Activated naive CD4-positive, alpha-beta T cell treated with anti-CD3 and anti-CD28 coated beads, Interleukin-2, amount 50 U/mL, for 16 hours (primary cell): ENCODE data around the gene HCFC2.
"Not testable (repeated sequence)": the region's sequence is repeated elsewhere in the genome, so short reads cannot be mapped to it uniquely, and the experiment has no call there.

ENCODE experiments used
- DNase-seq: peaks from one replicate; pipeline ENCODE4 v3.0.0-alpha.2; 2020

The HCFC2 gene

DNA sequence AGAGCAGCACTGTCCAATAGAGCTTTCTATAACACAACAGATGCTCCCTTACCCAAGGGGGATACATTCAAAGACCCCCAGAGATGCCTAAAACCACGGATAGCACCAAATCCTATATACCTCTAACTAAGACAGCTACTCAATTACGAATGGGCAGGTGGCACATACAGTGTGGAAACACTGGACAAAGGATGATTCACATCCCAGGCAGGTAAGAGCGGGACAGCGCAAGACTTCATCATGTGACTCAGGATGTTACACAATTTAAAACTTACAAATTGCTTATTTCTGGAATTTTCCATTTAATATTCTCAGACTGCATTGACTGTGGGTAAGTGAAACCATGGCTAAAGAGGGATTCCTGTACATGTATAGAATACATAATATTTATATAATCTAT lies 5.5 kb upstream of the HCFC2 start:
- DNase-seq = no peak

DNA sequence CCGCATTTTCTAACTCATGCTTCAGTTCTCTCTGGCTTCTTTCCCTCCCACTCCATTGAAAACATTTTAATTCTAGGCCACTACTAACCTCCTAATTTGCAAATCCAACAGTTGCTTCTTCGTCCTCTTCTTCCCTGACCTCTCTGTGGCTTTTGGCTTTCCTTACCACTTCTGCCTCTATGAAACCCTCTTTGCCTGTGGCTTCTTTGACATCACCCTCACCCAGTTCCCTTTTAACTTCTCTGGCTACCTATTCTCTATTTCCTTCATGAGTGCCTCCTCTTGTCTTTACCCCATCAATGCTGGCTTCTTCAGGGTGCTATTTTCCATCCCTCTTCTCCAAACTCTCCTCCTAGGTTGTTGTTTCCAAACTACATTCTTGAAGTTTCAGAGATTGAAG lies 4.4 kb upstream of the HCFC2 start:
- DNase-seq = no peak

DNA sequence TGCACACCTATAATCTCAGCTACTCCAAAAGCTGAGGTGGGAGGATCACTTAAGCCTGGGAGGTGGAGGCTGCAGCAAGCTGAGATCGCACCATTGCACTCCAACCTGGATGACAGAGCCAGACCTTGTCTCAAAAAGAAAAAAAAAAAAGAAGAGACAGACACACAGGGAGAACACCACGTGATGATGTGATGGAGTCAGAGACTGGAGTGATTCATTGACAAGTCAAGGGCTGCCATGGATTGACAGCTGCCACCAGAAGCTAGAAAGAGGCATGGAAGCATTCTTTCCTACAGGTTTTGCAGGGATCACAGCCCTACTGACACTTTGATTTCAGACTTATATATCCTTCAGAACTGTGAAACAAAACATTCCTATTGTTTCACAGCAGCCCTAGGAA lies 3.5 kb upstream of the HCFC2 start:
- DNase-seq = no peak

DNA sequence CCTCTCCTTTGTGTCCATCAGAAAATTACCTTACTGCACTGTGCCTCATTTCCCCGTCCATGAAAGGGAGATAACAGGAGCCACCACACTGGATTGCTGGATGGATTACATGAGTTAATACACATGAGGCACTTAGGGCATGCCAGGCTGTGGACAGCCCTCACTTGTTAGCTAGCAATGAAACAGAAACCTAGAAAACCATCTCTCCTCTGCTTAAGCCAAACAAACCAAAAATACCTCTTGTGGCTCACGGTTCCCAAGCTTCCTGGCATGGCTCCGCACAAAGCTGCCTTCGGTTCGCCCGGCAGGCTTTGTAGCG lies 660 bp upstream of the HCFC2 start:
- DNase-seq = no peak

DNA sequence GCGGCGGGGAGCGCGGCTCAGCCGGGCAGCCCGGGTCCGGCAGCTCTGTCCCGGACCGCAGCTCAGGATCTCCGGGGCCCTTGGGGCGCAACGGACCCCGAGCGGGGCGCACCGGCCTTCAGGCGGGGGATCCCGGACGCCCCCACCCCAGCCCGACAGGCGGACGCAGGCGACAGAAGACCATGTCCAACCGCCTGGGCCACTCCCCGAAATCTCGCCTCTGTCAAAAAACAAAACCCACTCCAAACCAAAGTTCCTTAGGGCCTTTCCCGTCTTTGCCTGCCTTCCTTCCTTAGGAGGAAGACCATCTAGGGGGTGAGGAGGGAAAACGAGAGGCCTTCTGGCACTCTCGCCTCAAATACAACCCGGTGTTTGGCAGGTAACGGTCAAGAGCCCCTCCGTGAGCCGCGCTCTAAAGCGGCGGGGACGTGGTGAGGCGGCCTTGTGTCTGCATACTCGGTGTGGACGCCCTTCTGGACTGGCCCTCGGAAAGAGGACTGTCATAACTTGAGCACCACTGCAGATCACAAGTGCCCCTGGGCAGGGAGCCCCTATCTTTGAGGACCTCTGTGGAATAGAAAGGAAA lies 604 bp downstream of the HCFC2 start:
- DNase-seq = no peak

DNA sequence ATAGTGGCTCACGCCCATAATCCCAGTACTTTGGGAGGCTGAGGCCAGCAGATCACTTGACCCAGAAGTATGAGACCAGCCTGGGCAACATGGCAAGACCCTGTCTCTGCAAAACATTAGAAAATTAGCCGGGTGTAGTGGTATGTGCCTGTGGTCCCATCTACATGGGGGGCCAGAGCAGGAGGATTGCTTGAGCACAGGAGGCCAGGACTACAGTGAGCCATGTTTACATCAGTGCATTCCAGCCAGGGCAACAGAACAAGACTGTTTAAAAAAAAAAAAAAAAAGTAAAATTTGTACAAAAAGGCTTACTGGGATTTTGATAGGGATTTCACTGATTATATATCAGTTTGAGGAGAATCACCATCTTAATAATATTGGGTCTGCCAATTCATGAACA lies 7.8 kb downstream of the HCFC2 start:
- no peak for DNase-seq

DNA sequence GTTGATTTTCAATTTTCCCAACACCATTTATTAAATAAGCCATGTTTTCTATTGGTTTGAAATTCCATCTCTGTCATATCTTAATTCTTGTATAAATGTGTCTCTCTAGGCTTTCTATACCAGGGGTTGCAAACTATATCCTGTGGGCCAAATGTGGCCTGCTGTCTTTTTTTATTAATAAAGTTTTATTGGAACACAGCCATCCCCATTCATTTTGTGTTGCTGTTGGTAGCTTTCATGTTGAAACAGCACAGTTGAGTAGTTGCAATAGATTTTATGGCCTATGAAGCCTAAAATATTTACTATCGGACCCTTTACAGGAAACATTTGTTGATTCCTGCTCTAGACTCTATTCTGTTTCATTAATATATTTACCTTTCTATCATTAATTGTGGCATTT lies 9.4 kb downstream of the HCFC2 start:
- no peak for DNase-seq

DNA sequence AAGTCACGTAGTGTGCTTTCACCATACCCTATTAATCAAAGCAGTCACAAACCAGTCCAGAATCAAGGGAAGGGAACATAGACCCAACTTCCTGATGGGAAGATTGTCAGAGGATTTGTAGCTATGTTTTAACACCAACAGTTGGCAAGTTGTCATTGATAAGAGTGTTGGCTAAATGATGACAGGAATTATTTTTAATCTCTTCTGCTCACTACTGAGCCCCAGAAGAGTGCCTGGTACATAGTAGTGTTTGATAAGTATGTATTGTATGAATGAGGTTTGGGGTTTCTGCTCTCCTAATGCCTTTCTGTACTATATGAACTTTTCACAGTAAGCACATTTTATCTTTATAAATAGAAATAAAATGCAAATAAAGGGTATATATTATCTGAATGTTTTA lies 14.7 kb downstream of the HCFC2 start:
- DNase-seq = no peak

DNA sequence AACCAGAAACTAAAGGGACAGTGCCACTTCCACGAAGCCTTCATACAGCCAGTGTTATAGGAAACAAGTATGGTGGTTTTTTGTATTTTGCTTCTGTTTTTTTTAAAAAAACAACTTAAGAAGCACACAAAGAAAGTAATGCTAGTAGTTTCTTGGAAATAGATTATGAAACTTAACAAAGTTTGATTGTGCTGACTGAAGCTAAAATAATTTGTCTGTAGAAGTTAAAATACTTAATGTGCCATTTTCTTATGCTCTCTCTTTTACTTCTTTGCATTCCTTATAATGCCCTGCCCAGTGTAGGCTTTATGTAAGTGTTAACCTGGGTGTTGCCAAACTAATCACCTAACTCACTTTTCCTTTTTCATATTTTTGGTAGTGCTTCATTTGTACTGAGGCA lies 16.4 kb downstream of the HCFC2 start:
- no peak for DNase-seq

DNA sequence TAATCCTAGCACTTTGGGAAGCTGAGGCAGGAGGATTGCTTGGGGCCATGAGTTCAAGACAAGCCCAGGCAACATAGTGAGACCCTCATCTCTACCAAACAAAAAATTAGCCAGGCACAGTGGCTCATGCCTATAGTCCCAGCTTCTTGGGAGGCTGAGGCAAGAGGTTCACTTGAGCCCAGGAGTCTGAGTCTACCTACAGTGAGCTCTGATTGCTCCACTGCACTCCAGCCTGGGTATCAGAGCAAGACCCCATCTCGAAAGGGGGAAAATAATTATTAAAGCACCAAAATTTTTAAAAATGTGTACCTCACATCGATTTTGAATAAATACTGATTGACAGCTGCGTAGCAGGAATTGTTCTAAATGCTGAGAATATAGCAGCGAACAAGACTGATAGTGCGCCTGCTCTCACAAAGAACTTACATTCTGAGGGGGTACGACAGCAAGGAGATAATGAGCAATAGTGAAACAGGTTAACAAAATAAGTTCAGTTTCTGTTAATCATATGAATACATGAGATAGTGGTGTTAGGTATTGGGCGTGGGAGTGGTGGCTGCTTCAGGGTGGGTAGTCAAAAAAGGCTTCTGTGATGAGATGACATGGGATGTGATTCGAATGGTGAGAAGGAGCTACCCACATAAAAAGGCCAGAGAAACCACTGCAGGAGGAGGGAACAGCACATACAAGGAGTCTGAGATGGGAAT lies 19.6 kb downstream of the HCFC2 start:
- peak; percentile 31 for DNase-seq

DNA sequence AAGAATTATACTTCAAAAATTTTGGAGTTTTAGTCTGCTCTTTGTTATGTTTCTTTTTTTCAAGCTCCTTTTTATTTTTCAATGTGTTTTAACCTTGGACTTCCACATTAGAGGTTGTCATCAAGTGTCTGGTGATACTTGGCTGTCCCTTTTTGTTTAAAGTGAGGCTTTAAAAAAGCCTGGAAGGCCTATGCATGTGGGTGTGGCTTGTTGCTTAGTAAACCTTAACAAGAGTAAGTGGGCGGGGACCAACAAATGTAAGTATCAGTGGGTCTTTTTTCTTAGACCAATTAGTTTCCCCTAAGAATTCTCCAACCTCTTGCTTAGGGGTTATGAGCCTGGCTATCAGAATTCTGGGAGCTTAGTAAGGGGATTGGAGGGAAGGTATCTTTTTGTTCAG lies 26.4 kb downstream of the HCFC2 start:
- DNase-seq = no peak

DNA sequence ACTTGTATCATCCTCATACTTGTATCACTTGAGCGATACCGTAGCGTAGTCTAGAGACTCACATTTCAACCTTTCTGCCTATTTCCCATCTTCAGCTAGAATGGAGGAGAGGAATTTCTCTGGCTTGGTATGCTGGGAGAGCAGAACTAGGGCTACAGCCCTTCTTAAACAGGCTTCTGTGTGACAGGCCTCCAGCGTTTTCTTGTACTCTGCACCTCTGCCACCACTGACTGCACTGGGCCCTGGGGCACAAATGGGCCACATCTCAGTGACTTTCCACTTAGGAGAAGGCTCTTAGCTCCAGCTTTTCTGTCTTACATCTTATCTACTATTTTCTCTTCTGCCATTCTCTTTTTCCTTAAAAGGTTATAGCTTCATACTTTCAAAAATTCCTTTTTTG lies 26.8 kb downstream of the HCFC2 start:
- DNase-seq = no peak

DNA sequence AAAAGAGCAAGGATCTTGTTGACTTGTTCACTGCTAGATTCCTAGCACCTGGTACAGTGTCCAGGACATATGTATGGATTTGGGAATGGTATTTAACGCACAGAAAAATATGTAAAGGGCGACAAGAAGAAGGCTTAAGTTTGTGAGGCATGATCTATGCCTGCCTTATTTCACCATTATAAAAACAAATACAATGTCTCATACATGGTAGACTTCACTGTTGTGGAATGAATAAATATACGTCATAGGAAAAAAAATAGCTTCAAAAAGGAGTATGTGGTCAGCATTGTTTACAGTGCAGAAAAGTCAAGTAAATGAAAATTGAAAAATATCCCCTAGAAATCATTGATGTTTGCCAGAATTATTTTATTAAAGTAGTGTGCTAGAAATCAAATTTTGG lies 30.0 kb downstream of the HCFC2 start:
- DNase-seq = no peak

DNA sequence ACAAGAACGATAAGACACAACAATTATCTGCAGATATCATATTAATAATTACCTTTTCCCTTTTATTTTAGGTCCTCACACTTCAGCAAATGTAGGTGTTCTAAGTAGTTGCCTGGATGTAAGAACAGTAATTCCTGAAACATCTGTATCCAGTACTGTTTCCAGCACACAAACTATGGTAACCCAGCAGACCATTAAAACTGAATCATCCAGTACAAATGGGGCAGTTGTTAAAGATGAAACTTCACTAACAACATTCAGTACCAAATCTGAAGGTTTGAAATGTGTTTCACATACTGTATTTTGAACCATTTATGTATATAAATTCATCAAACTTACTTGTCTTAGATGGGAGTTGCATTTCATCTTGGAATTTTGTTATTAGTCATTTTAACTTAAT lies 31.0 kb downstream of the HCFC2 start:
- no peak for DNase-seq

DNA sequence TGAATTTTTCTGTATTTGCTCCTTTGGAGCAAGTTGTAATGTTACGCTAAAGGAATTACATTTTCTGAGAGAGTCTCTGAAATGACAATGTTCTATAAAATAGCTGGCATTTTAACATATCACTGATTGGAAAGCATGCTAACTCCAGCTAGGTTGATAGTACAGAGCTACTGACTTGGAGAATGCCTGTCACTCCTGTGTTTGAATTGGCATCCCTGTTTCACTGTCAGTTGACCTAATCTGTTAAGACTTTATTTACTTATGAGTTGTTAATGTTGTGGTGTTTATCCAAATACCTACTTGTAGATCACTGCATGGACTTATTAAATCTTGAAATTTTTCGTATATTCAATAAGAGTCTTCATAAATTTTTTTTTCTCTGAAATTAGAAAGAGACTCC lies 33.6 kb downstream of the HCFC2 start:
- no peak for DNase-seq

DNA sequence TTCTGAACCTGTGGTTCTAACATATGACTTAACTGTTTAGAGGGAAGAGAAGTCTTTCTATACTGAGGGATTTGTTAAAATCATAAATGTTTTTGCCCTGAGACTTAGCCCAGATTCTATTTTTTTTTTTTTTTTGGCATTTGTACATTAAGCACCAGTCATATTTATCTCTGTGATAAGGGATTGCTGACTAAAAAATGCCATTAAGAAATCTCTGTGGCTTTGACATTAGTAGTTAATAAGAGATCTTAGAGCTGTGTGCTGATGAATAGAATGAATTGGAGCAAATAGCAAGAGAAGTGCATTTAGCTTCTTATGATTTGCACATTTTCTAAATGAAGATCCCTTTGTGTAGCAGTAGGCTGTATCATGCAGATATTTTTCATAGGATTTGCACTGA lies 41.1 kb downstream of the HCFC2 start:
- no peak for DNase-seq

DNA sequence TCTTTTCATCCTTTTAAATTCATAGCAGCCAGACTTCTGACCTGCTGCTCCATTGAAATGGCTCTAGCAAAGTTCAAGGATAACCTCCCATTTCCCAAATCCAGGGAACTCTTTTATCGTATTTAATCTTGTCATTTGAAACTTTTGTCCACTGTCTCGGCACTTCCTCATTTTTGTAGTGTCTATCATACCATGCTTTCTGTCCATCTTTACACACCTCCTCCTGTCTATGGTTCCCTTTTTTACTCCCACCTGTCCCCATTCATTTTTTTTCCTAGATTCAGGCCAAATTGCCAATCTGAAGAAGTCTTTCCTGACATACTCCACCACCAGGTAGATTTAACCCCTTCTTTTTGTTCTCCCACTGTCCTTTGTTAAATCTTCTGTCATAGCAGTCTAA lies 42.6 kb downstream of the HCFC2 start:
- no peak for DNase-seq

DNA sequence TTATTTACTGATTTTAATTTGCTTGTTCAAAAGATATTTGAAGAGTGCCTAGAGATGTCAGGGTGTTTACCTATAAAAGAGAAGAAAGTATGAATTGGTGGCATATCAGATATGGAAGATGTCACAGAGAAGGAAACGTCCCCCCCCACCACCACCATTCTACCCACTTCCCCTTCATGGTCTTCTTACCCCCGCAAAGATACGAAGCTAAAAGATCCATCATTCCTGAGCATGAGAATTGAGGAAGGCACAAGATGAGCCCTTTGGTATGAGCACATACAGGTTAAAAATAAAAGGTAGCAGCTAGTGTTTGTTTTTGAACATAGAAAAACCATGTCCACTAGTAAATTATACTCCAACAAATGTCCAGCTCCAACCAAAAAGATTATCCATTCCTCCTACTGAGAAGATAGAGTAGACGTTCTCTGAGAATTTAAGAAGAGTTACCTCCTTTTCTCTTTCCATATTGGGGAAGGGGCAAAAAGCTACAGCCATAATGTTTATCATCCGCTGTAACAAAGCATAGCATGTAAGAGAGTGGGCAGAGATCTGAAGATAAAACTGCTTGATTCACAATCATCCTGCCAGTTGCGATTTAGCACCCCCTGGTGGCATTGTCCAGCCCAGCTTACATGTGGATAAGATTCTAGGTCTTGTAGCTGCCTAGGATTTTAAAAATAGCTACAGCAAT lies 44.6 kb downstream of the HCFC2 start:
- peak; percentile 89 for DNase-seq

DNA sequence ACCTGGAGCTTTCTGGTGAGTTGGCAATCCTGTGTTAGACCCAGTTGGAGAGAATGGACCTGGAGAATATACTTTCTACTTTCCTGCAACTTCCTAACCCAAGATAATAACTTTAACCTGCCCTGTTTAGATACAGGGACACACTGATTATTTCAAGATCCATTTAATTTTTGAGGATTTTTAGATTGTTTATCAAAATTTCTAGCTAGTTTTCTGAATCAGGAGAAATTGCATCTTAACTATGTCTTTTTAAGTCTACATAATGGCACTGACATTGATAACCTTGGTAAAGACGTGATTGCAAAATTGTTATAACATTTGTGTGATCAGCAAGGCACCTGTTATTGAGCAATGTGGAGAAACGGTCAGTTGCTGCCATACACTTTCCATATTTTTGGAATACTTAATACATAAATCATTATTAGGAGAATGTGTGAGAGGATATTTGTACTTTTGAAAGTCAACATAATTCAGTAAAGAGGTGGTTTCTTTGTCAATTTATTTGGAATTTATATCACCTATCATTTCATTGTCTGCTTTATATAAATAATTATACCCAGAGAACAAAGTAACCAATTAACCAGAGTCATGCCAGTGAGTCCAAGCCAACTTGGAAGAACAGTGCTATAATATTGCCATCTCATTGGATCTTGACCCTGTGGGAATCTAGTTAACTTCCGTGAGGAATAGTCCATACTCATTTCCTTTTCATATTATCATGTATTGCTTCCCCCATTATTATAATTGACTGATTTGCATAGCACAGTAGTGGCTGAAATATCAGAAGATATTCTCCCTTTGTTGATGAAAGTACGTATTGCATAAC lies 45.3 kb downstream of the HCFC2 start:
- DNase-seq = no peak

DNA sequence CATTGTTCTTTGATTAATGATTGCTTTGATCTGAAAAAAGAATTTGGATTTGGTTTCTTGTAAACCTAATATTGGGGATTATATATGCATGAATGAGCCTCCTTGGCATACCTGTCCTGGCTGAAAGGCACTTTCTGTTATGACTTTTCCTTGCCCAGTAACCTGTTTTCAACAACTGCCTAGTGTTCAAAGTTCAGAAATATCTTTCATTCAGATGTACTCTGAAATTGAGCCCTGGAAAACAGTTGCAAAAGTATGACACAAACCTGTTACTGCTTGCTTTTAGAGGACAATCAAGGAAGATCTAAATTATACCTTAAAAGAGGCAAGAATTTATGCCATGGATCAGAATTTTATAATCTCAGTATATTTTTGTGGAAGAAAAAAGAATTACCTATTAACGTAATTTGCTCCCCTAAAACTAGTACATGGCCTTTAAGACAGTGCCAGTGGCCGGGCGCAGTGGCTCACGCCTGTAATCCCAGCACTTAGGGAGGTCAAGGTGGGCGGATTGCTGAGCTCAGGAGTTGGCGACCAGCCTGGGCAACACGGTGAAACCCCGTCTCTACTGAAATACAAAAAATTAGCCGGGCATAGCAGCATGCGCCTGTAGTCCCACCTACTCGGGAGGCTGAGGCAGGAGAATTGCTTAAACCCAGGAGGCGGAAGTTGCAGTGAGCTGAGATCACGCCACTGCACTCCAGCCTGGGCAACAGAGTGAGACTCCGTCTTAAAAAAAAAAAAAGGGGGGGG lies 50.7 kb downstream of the HCFC2 start:
- DNase-seq = not testable (repeated sequence)

DNA sequence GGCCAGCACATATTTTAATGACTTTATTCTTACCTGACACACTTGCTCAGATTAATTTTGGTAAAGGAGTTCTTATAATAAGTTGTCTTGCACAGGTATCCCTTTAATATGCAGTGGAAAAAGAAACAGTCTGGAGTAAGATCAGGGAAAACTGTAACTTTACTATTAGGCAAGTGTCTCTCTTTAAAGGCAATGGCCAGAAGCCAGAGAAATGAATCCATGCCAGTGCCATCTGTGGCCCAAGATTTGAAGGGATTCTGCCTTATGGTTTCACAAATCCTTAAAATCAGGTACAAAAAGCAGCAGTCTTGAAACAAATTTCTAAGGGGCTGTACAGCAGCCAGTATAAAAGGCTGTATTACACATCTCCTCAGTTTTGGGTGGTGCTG lies 51.2 kb downstream of the HCFC2 start:
- DNase-seq = no peak

DNA sequence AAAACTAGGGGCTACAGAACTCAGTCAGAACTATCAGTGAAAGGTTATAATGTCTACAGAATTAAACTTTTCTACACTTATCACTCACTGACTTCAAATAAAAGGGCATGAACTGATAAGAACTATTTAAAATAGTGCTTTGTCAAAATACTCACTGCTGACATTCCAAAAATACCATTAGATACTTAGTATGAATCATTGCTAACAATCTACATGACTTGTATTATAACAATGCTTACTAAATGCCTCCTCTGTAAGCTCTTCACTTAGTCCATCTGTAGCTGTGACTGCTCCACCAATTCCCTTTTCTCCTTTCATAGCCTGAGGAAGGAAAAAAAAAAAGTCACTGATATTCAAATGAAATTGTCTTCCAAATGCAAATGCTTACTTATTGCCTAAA lies 56.7 kb downstream of the HCFC2 start:
- DNase-seq = no peak

DNA sequence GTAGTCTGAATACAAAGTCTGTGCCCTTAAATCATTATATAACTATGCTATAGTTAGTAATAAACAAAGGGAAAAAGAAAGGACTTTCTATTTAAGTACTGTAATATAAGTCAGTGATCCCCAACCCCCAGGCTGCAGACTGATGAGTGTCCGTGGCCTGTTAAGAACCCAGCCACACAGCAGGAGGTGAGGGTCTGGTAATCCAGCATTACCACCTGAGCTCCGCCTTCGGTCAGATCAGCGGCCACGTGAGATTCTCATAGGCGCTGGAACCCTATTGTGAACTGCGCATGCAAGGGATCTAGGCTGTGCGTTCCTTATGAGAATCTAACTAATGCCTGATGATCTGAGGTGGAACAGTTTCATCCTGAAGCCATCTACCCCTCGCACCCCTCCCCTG lies 58.0 kb downstream of the HCFC2 start:
- DNase-seq = no peak
